GM23248 (cell line): Measurements from ENCODE around the gene LIME1. TPM values are rescaled to one million over a fixed set of nuclear protein-coding genes. Genes with fewer than 3 reads are reported as not detected.

Experiments
- DNase-seq: peaks from one replicate; pipeline ENCODE4 v3.0.0-alpha.2; 2015
- H2AFZ ChIP-seq: fragments of 200-600 bp; sonication (generic); 2 replicates; pipeline ENCODE4 v1.6.1; 2016; ENCODE audit warnings: antibody characterized with exemption
- H3F3A ChIP-seq: fragments of 200-600 bp; sonication (generic); 2 replicates; pipeline ENCODE4 v1.6.1; 2016; ENCODE audit warnings: mild to moderate bottlenecking, antibody characterized with exemption, mixed run types; ENCODE audit not compliant: insufficient read depth
- H3K27ac ChIP-seq: fragments of 200-600 bp; sonication (generic); 2 replicates; pipeline ENCODE4 v1.5.1; 2016; ENCODE audit warnings: mild to moderate bottlenecking
- H3K27me3 ChIP-seq: fragments of 200-600 bp; sonication (generic); replicated peaks from 2 replicates; pipeline ENCODE4 v1.6.1; 2016; ENCODE audit warnings: mild to moderate bottlenecking; ENCODE audit not compliant: insufficient read depth
- H3K36me3 ChIP-seq: fragments of 200-600 bp; sonication (generic); 2 replicates; pipeline ENCODE4 v1.6.1; 2016; ENCODE audit warnings: low read depth, mild to moderate bottlenecking
- H3K4me1 ChIP-seq: fragments of 200-600 bp; sonication (generic); 2 replicates; pipeline ENCODE4 v1.6.1; 2016; ENCODE audit warnings: mild to moderate bottlenecking; ENCODE audit not compliant: insufficient read depth
- H3K4me2 ChIP-seq: fragments of 200-600 bp; sonication (generic); one replicate; pipeline ENCODE4 v1.6.1; 2016; ENCODE audit warnings: mild to moderate bottlenecking; ENCODE audit not compliant: unreplicated experiment
- H3K4me3 ChIP-seq: fragments of 200-600 bp; sonication (generic); 2 replicates; pipeline ENCODE4 v1.5.1; 2016; ENCODE audit warnings: mild to moderate bottlenecking
- H3K79me2 ChIP-seq: fragments of 200-600 bp; sonication (generic); 2 replicates; pipeline ENCODE4 v1.6.1; 2016; ENCODE audit warnings: mild to moderate bottlenecking; ENCODE audit not compliant: insufficient read depth
- H3K9ac ChIP-seq: fragments of 200-600 bp; sonication (generic); 2 replicates; pipeline ENCODE4 v1.6.1; 2016; ENCODE audit warnings: mild to moderate bottlenecking
- H3K9me2 ChIP-seq: fragments of 200-600 bp; sonication (generic); 2 replicates; pipeline ENCODE4 v1.6.1; 2016; ENCODE audit warnings: mixed run types, mild to moderate bottlenecking, moderate library complexity; ENCODE audit not compliant: insufficient read depth
- H3K9me3 ChIP-seq: fragments of 200-600 bp; sonication (generic); one replicate; pipeline ENCODE4 v1.6.1; 2017; ENCODE audit warnings: low read depth
- H4K20me1 ChIP-seq: fragments of 200-600 bp; sonication (generic); 2 replicates; pipeline ENCODE4 v1.6.0; 2016; ENCODE audit not compliant: insufficient read depth
- EZH2 ChIP-seq: fragments of 200-600 bp; sonication (generic); IDR thresholded peaks from 2 replicates; pipeline ENCODE4 v1.6.1; 2018; ENCODE audit warnings: antibody characterized with exemption, mild to moderate bottlenecking; ENCODE audit not compliant: insufficient read depth, poor library complexity, severe bottlenecking
- EZH2phosphoT487 ChIP-seq: fragments of 200-600 bp; sonication (generic); IDR thresholded peaks from 2 replicates; pipeline ENCODE4 v1.6.1; 2018; ENCODE audit warnings: antibody characterized with exemption, moderate library complexity, mild to moderate bottlenecking, low read depth; ENCODE audit not compliant: insufficient read depth
- WGBS, 2 experiments: methylation state at CpG; one replicate each; pipeline ENCODE4 v1.1.6; 2015 to 2017; ENCODE audit warnings: low lambda C conversion rate in 2 of 2, low coverage in 1 of 2; ENCODE audit errors: missing lambda C conversion rate in 2 of 2; 5-methylcytosine and 5-hydroxymethylcytosine counted together
- in situ Hi-C: fragments of 300-500 bp; cut with MboI; formaldehyde crosslinking; loops from 2 replicates; pipeline ENCODE4 v1.15.0; 2020
- polyA plus RNA-seq: library from polyadenylated mRNA; unstranded; fragments of >200 nt; fragmentation: Nextera tagmentation; extraction: Ambion mirVana; gene quantifications from 2 replicates; pipeline ENCODE4 v1.2.1, GENCODE V29; 2016
- total RNA-seq: library from RNA; depleted of rRNA; stranded (reverse); fragments of >200 nt; shearing (Covaris generic); gene quantifications from 2 replicates; pipeline ENCODE4 v1.2.3, GENCODE V29; 2014

The LIME1 gene
- total and polyA plus RNA-seq, 2 experiments from 2014 or later = 3.7 to 14.1 TPM

DNA sequence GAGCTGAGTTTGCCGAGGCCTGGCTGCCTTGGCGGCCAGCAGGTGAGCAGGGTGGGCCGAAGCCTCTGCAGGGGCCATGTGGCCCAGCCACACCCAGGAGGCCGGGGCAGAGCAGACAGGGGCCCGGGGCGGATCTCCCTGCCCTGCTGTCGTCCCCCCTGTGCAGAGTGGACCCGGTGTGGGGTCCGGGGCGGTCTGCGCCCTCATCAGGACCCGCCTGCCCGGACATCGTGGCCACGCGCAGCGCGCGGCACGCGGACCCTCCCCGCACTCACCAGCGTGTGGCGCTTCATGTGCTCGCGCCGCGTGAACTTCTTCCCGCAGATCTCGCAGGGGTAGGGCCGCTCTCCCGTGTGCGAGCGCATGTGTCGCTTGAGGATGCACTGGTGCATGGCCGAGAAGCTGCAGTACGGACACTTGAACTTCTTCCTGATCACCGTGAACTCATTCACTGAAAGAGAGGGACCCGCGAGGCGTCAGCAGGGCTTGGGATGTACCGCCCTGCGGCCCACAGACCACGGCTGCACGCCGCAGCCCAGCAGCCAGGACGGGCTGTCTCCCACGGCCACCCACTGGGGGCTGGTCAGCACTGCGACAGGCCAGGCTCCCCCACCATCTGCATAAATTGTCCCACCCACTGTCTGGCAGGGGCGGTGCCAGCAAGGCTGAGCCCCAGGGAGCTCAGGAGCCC is 16.1 kb downstream of the LIME1 start:
- 86 to 88% methylated on average over 36 to 48 of the region's 50 CpGs for WGBS, 2 experiments
- Histone ChIP-seq H3K36me3 (no peaks in the 10 kb centered on the region), H3K79me2 (no peaks in the 10 kb centered on the region), H3K27me3 (no peaks in the 10 kb centered on the region), H4K20me1 (no peaks in the 10 kb centered on the region), H3F3A (no peaks in the 10 kb centered on the region), H3K27ac (no peak overlapping the region), H3K4me3 (no peak overlapping the region), H3K9ac (no peak overlapping the region), H3K9me3 (no peaks in the 10 kb centered on the region), H3K4me2 (no peak overlapping the region), H3K4me1 (no peaks in the 10 kb centered on the region), H2AFZ (no peak overlapping the region), H3K9me2 (no peaks in the 10 kb centered on the region)
- in situ Hi-C loops = no loop called here
- TF ChIP-seq EZH2 = no peak
- no peak for DNase-seq

DNA sequence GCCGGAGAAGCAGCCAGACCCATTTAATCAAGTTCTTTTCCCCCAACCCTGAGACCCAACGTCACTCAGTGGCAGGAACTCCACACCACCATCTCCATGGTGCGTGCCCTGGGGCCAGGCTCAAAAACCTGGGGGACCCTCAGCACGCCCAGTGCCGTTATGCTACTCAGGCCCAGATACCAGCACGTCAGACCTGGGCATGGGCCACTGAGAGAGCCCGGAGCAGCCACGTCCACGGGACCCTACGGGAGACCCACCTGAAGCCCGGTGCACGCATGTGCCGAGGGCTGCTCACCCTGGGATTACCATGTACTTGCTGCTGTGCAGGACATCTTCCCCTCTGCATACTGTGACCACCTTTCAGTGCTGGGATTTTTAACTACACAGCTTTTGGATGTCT is 16.9 kb downstream of the LIME1 start:
- Histone ChIP-seq H3K9me3 (no peaks in the 10 kb centered on the region), H3K79me2 (no peaks in the 10 kb centered on the region), H3F3A (no peaks in the 10 kb centered on the region), H3K4me3 (no peak overlapping the region), H4K20me1 (no peaks in the 10 kb centered on the region), H3K27ac (no peak overlapping the region), H2AFZ (no peak overlapping the region), H3K27me3 (no peaks in the 10 kb centered on the region), H3K4me1 (no peaks in the 10 kb centered on the region), H3K36me3 (no peaks in the 10 kb centered on the region), H3K9ac (no peak overlapping the region), H3K4me2 (no peak overlapping the region), H3K9me2 (no peaks in the 10 kb centered on the region)
- WGBS, 2 experiments = 69 to 81% methylated on average over 7 to 13 of the region's 13 CpGs
- DNase-seq = no peak
- TF ChIP-seq EZH2phosphoT487 (no peak), EZH2 (no peak)
- in situ Hi-C loops = no loop called here

DNA sequence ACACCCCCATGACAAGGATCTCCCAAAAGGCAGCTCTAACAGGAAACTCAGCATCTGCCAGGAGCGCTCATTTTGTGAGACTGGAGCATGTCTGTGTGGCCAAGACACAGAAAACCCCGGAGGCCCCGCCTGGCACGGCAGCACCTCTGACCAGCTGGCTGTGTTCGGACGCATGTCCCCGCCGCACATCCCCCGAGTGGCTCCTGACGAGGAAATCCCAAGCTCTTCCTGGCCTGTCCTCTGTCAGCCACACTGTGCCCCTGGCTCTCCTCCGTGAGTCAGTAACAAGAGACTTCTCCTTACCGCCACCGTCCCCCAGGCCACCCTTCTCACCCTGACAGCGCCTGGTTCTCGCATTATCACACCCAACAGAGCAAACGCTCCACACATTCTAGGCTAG is 17.5 kb downstream of the LIME1 start:
- Histone ChIP-seq H3K9me2 (no peaks in the 10 kb centered on the region), H2AFZ (no peak overlapping the region), H3K4me2 (no peak overlapping the region), H3K27me3 (no peaks in the 10 kb centered on the region), H4K20me1 (no peaks in the 10 kb centered on the region), H3F3A (no peaks in the 10 kb centered on the region), H3K4me1 (no peaks in the 10 kb centered on the region), H3K9me3 (no peaks in the 10 kb centered on the region), H3K36me3 (no peaks in the 10 kb centered on the region), H3K27ac (no peak overlapping the region), H3K79me2 (no peaks in the 10 kb centered on the region), H3K4me3 (no peak overlapping the region), H3K9ac (no peak overlapping the region)
- WGBS, 2 experiments = 83 to 84% methylated on average over 16 of the region's 16 CpGs
- no peak for DNase-seq
- in situ Hi-C loops = no loop called here
- TF ChIP-seq EZH2phosphoT487 (no peak), EZH2 (no peak)

DNA sequence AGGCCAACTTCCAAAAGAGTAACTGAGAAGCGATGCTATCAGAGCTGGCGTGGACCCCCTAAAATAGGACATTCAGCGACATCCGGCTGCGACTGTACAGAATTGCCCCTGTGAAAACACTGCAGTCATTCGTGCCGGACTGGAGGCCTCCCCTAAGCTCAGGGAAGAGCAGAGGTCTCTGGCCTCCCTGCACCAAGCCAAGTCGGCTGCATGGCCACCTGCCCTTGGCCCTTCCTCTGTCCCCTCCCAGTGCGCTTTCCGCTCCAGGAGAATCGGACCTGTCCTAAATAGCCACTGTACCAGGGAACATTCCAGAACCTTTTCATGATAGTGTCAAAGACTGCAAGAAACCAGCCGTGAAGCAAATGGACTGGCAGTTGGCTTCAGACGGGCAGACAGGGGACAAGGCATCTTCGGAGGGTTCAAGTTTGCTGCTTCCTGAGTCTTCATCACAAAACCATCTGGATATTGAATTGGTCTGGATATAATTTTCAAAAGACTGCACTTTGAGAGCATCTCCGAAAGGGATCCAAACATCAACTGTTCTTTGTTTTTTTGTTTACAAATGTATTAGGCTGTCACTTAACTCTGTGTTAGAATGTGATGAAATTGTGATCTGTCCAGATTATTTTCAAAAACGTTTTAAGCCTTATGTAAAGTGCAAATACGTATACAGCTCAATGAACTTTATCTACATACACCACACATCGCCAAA is 19.6 kb downstream of the LIME1 start:
- no peaks in the 10 kb centered on the region for H3K9me2 ChIP-seq
- TF ChIP-seq EZH2 (no peak), EZH2phosphoT487 (no peak)
- no peak overlapping the region for H3K9ac ChIP-seq
- no peaks in the 10 kb centered on the region for H3K9me3 ChIP-seq
- DNase-seq = no peak
- no peak overlapping the region for H3K27ac ChIP-seq
- H3K79me2 ChIP-seq = no peaks in the 10 kb centered on the region
- H3K36me3 ChIP-seq = no peaks in the 10 kb centered on the region
- no peaks in the 10 kb centered on the region for H3F3A ChIP-seq
- no peaks in the 10 kb centered on the region for H3K4me1 ChIP-seq
- no peaks in the 10 kb centered on the region for H3K27me3 ChIP-seq
- no peak overlapping the region for H3K4me3 ChIP-seq
- WGBS, 2 experiments = 77 to 78% methylated on average over 18 of the region's 18 CpGs
- H2AFZ ChIP-seq = no peak overlapping the region
- H4K20me1 ChIP-seq = no peaks in the 10 kb centered on the region
- in situ Hi-C loops = no loop called here
- H3K4me2 ChIP-seq = no peak overlapping the region
